K562 treated with DMSO at 1 percent for 24 hours (cell line): Measurements from ENCODE around the gene LILRA6. TPM values are rescaled to one million over a fixed set of nuclear protein-coding genes. Genes with fewer than 3 reads are reported as not detected.

Experiments
- total RNA-seq: library from RNA; unstranded; fragments of 300-600 nt; gene quantifications from 2 replicates; pipeline ENCODE4 v1.2.3, GENCODE V29; 2022; ENCODE audit warnings: low read depth; ENCODE audit not compliant: insufficient read depth

The LILRA6 gene
- total RNA-seq: not detected in 2 replicates

DNA sequence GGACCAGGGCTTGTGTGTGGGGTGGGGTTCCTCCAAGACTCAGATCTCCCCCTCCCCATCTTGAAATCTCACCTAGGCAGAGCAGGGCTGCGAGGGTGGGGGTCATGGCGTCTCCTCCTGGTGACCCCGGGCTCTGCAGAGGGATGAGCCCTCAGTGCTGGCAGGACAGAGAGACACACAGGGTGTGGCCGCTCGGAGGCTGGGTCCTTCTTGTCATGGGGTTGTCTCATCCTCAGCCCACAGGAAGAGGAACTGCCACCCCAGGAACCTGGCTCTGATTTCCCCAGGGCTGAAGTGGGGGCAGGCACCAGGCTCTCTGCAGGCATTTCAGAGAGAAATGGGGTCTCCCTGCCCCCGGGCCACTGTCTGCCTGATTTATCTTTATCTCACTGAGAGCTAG is at the start of gene LILRA6:
Gene LILRA6 (minus strand): TSS at position 145 of the 400 bp plus-strand sequence.

DNA sequence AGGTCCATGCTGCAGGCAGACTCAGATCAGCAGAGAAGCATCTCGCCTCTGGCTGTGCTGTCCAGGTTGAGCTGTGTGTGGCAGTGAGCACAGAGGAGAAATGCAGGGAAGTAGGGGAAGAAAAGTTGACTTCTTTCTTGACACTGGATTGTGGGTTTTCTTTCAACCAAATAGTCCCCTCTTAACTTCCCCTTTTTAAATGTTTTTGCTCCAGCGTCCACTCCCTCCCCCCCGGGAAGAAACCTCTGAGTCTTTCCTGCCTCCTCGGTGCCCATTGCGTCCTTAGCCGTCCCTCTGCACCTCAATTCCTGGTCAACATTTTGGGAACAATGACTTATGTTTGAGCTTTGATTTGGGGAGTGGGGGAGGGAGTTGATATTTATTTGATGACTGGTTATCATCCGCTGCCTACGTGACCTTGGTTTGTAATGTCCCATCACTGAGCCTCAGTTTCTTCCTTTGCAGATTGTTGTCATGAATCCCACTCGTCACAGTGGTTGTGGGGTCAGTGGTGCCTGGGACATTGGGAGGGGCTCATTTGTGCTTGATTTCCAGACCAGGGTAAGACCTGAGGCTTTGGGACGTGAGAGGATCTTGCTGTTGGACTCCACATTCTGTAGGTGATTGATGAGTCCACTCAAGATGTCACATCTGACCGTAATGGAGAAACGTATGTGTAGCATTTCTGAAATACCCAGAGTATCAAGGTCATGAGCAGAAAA is 38.6 kb upstream of the LILRA6 start, which contains the start of gene LILRB2:
Gene LILRB2 (minus strand): TSS at position 104 of the 722 bp plus-strand sequence. CDS start 614 bp downstream, outside the sequence.

DNA sequence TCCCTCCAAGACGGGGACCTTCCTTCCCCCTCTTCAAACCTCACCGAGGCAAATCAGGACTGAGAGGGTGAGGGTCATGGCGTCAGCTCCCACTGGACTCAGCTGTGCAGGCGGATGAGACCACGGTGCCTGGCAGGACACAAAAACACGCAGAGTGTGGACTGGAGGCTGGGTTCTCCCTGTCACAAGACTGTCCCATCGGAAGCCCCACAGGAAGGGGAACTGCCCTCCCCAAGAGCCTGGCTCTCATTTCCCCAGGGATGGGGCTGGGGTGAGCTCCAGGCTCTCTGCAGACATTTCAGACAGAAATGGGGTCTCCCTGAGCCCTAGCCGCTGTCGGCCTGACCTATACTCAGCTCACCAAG is 14.5 kb upstream of the LILRA6 start, which contains the start of gene LILRB5:
Gene LILRB5 (minus strand): TSS at position 158 of the 365 bp plus-strand sequence. CDS start 80 bp downstream, at position 78.

DNA sequence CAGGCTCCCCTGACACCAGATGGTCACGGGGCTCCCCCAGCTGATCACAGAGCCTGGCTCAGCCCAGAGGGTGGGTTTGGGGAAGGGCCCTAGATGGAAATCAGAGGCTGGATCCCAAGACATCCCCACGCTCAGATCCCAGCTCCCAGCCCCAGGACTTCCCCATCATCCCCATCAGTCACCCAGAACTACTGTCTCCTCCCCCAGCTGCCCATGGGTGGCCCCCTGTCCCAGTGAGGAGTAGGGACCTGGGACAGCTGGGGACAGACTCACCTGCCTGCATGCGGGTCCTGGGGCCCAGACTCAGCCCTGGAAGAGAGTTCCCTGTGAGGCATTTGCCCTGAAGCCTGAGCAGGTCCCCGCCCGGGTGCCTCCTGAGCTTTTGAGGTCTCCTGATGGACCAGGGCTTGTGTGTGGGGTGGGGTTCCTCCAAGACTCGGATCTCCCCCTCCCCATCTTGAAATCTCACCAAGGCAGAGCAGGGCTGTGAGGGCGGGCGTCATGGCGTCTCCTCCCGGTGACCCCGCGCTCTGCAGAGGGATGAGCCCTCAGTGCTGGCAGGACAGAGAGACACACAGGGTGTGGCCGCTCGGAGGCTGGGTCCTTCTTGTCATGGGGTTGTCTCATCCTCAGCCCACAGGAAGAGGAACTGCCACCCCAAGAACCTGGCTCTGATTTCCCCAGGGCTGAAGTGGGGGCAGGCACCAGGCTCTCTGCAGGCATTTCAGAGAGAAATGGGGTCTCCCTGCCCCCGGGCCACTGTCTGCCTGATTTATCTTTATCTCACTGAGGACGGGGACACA is 19.9 kb downstream of the LILRA6 start, which contains the start of gene LILRB3:
Gene LILRB3 (minus strand): TSS at position 534 of the 803 bp plus-strand sequence. CDS start 31 bp downstream, at position 503.

DNA sequence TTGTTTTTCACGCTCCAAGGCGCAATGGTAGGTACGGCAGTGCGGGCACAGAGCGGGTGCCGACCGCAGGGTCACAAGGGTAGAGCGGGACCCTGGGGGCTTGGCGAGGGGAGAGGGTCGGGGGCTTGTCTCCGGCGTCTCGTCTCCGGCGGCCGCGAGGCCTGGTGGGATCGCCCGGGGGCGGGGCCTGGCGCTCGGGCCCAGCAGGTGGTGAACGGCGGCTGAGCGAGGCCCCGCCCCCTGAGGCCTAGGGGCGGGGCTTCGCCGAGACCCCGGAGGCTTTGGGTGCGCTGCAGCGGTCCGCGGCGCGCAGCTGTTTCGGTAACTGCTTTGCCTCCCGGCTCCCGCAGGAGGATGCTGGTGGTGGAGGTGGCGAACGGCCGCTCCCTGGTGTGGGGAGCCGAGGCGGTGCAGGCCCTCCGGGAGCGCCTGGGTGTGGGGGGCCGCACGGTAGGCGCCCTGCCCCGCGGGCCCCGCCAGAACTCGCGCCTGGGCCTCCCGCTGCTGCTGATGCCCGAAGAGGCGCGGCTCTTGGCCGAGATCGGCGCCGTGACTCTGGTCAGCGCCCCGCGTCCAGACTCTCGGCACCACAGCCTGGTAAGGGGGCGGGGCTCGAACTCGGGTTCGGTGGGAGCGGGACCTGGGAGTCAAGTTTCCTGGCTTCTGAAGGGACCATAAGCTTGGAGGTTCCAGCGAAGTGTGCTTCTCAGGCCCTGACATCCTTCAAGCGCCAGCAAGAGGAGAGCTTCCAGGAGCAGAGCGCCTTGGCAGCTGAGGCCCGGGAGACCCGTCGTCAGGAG is 51.4 kb downstream of the LILRA6 start, which contains the start of gene TSEN34:
Gene TSEN34 (plus strand): TSS at position 298 of the 800 bp plus-strand sequence. CDS start 57 bp downstream, at position 355.

DNA sequence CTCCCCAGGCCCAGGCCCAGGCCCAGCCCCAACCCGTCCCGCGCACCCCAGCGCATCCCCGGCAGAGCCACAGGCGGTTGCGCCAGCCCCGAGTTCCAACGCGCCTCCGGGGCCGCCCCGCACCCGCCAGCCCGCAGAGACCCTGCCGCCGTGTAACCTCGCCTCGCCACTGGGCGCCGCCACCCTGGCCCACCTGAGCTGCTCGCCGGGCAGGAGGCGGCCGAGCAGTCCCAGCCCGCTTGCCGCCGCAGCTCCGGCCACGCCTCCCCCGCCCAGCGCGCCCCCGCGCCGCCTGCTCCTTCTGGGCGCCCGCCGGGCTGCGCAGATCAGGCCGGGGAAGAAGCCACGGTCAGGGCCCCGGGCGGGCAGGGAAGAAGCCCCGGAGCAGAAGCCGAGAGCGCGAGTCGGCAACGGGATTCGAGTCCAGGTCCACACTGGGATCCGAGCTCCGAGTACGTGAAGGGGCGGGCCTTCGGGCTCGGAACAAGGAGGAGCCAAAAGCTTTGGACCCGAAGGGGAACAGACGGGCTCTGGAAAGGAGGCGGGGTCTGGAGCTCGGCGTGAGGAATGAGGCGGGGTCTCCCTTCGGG is 53.4 kb downstream of the LILRA6 start, which contains the start of gene MBOAT7:
Gene MBOAT7 (minus strand): TSS at position 436 of the 590 bp plus-strand sequence. CDS start 1,072 bp downstream, outside the sequence.

Other genes with a start within 250 kb of the LILRA6 start
- not detected in 2 replicates for gene VSTM1, start 178.9 kb downstream of the LILRA6 start, total RNA-seq
- gene TARM1, start 161.4 kb downstream of the LILRA6 start, total RNA-seq: not detected in 2 replicates
- gene OSCAR, start 142.0 kb downstream of the LILRA6 start, total RNA-seq: 1.4 and 1.9 TPM in 2 replicates
- gene NDUFA3, start 139.9 kb downstream of the LILRA6 start, total RNA-seq: 86.4 and 133 TPM in 2 replicates
- gene TFPT, start 127.1 kb downstream of the LILRA6 start, total RNA-seq: 9.7 and 20.2 TPM in 2 replicates
- 90.1 and 106 TPM in 2 replicates for gene PRPF31, start 127.0 kb downstream of the LILRA6 start, total RNA-seq
- gene CNOT3, start 105.0 kb downstream of the LILRA6 start, total RNA-seq: 71.9 and 76.1 TPM in 2 replicates
- 8.3 and 8.5 TPM in 2 replicates for gene LENG1, start 83.1 kb downstream of the LILRA6 start, total RNA-seq
- 0.90 TPM in 1 of 2 replicates, not detected in the other for gene TMC4, start 69.6 kb downstream of the LILRA6 start, total RNA-seq
- gene MBOAT7, start 53.2 kb downstream of the LILRA6 start, total RNA-seq: 227 and 231 TPM in 2 replicates
- gene TSEN34, start 51.5 kb downstream of the LILRA6 start, total RNA-seq: 86.8 and 89.8 TPM in 2 replicates
- gene RPS9, start 41.9 kb downstream of the LILRA6 start, total RNA-seq: 6,803 and 7,007 TPM in 2 replicates
- not detected in 2 replicates for gene LILRB3, start 19.8 kb downstream of the LILRA6 start, total RNA-seq
- gene LILRB5, start 14.5 kb upstream of the LILRA6 start, total RNA-seq: not detected in 2 replicates
- not detected in 2 replicates for gene LILRB2, start 38.3 kb upstream of the LILRA6 start, total RNA-seq
- gene LILRA5, start 70.4 kb upstream of the LILRA6 start, total RNA-seq: not detected in 2 replicates
- not detected in 2 replicates for gene LILRA4, start 96.4 kb upstream of the LILRA6 start, total RNA-seq
- gene LAIR1, start 122.1 kb upstream of the LILRA6 start, total RNA-seq: 1.3 and 1.7 TPM in 2 replicates
- 0.22 TPM in 1 of 2 replicates, not detected in the other for gene TTYH1, start 172.7 kb upstream of the LILRA6 start, total RNA-seq
- 122 and 127 TPM in 2 replicates for gene LENG8, start 206.4 kb upstream of the LILRA6 start, total RNA-seq
- gene LENG9, start 221.0 kb upstream of the LILRA6 start, total RNA-seq: 0.87 and 1.1 TPM in 2 replicates
- 3.0 and 3.9 TPM in 2 replicates for gene CDC42EP5, start 230.5 kb upstream of the LILRA6 start, total RNA-seq